ENCODE results near the gene CACYBP. TPM values are rescaled to one million over a fixed set of nuclear protein-coding genes. Genes with fewer than 3 reads are reported as not detected.

The CACYBP gene
- total RNA-seq, 2 donors from 2014 or later: 170 to 182 TPM

GRCh38 chr1:174971466-174971865, 28.3 kb upstream of the CACYBP start:
- no peaks in the 10 kb centered on the region for H3K27me3 ChIP-seq (ENCODE audit: control insufficient read depth, insufficient read depth, low read length, poor library complexity, severe bottlenecking)
- Mint-ChIP-seq H3K27ac (peak overlapping the region; percentile 65), H3K36me3 (ENCODE audit: low read depth) (peaks cover 6% of the 10 kb centered on the region), H3K9me3 (no peaks in the 10 kb centered on the region), H3K4me1 (peaks cover 40% of the 10 kb centered on the region), H3K4me3 (no peak overlapping the region), H3K27me3 (ENCODE audit: insufficient read depth) (no peaks in the 10 kb centered on the region)
- H3K4me3 ChIP-seq (ENCODE audit: low read length): peak overlapping the region; percentile 12
- DNase-seq: no peak
- H3K36me3 ChIP-seq (ENCODE audit: control insufficient read depth, insufficient read depth, low read length): no peaks in the 10 kb centered on the region
- no peak for TF ChIP-seq CTCF (conservative IDR thresholded peaks at IDR 0.05)
- H3K4me1 ChIP-seq (ENCODE audit: control insufficient read depth, insufficient read depth, low read length): peaks cover 9% of the 10 kb centered on the region
- no peak overlapping the region for H3K9ac ChIP-seq (ENCODE audit: extremely low read depth, low read length, poor library complexity, severe bottlenecking)
- H3K9me3 ChIP-seq (ENCODE audit: control insufficient read depth, low read length): no peaks in the 10 kb centered on the region
- no peak overlapping the region for H3K27ac ChIP-seq (ENCODE audit: low read depth, low read length)

GRCh38 chr1:174971902-174972301, 27.8 kb upstream of the CACYBP start:
- peak overlapping the region; percentile 71 for H3K27ac Mint-ChIP-seq
- Histone ChIP-seq H3K36me3 (ENCODE audit: control insufficient read depth, insufficient read depth, low read length) (no peaks in the 10 kb centered on the region), H3K4me3 (ENCODE audit: low read length) (peak overlapping the region; percentile 12), H3K9me3 (ENCODE audit: control insufficient read depth, low read length) (no peaks in the 10 kb centered on the region), H3K27me3 (ENCODE audit: control insufficient read depth, insufficient read depth, low read length, poor library complexity, severe bottlenecking) (no peaks in the 10 kb centered on the region), H3K4me1 (ENCODE audit: control insufficient read depth, insufficient read depth, low read length) (peaks cover 9% of the 10 kb centered on the region), H3K27ac (ENCODE audit: low read depth, low read length) (no peak overlapping the region), H3K9ac (ENCODE audit: extremely low read depth, low read length, poor library complexity, severe bottlenecking) (no peak overlapping the region)
- no peaks in the 10 kb centered on the region for H3K27me3 Mint-ChIP-seq (ENCODE audit: insufficient read depth)
- DNase-seq: no peak
- H3K4me3 Mint-ChIP-seq: no peak overlapping the region
- H3K36me3 Mint-ChIP-seq (ENCODE audit: low read depth): peaks cover 6% of the 10 kb centered on the region
- no peaks in the 10 kb centered on the region for H3K9me3 Mint-ChIP-seq
- TF ChIP-seq CTCF (conservative IDR thresholded peaks at IDR 0.05): no peak
- peaks cover 43% of the 10 kb centered on the region for H3K4me1 Mint-ChIP-seq
- WGBS, 2 experiments (ENCODE audit: insufficient coverage in 1 of 2, insufficient read length in 1 of 2): 23% methylated on average over 2 of the region's 2 CpGs; no CpG with 5 or more reads in 1 of the 2 experiments

- H3K4me3 Mint-ChIP-seq: no peak overlapping the region
- Histone ChIP-seq H3K27ac (ENCODE audit: low read depth, low read length) (no peak overlapping the region), H3K36me3 (ENCODE audit: control insufficient read depth, insufficient read depth, low read length) (peaks cover 9% of the 10 kb centered on the region), H3K4me1 (ENCODE audit: control insufficient read depth, insufficient read depth, low read length) (peaks cover 19% of the 10 kb centered on the region), H3K9ac (ENCODE audit: extremely low read depth, low read length, poor library complexity, severe bottlenecking) (no peak overlapping the region), H3K9me3 (ENCODE audit: control insufficient read depth, low read length) (no peaks in the 10 kb centered on the region), H3K27me3 (ENCODE audit: control insufficient read depth, insufficient read depth, low read length, poor library complexity, severe bottlenecking) (no peaks in the 10 kb centered on the region), H3K4me3 (ENCODE audit: low read length) (no peak overlapping the region)
- WGBS, 2 experiments (ENCODE audit: insufficient coverage in 1 of 2, insufficient read length in 1 of 2): 85 to 100% methylated on average over 2 of the region's 2 CpGs
- H3K4me1 Mint-ChIP-seq: peaks cover 40% of the 10 kb centered on the region
- no peak for DNase-seq
- H3K27me3 Mint-ChIP-seq (ENCODE audit: insufficient read depth): no peaks in the 10 kb centered on the region
- TF ChIP-seq CTCF (conservative IDR thresholded peaks at IDR 0.05): no peak
- peaks cover 6% of the 10 kb centered on the region for H3K36me3 Mint-ChIP-seq (ENCODE audit: low read depth)
- no peak overlapping the region for H3K27ac Mint-ChIP-seq
- H3K9me3 Mint-ChIP-seq: no peaks in the 10 kb centered on the region
These were observed 25.0 kb upstream of the CACYBP start for GRCh38 chr1:174974711-174975119.
